LNCAP (cell line): Measurements from ENCODE around the gene FMO2.

Source experiments
- TF ChIP-seq, protein P1 (sequence below): fragments of 450-650 bp; IDR thresholded peaks from 2 replicates; pipeline ENCODE4 v1.5.1; 2017; ENCODE audit warnings: mild to moderate bottlenecking

The FMO2 gene

DNA sequence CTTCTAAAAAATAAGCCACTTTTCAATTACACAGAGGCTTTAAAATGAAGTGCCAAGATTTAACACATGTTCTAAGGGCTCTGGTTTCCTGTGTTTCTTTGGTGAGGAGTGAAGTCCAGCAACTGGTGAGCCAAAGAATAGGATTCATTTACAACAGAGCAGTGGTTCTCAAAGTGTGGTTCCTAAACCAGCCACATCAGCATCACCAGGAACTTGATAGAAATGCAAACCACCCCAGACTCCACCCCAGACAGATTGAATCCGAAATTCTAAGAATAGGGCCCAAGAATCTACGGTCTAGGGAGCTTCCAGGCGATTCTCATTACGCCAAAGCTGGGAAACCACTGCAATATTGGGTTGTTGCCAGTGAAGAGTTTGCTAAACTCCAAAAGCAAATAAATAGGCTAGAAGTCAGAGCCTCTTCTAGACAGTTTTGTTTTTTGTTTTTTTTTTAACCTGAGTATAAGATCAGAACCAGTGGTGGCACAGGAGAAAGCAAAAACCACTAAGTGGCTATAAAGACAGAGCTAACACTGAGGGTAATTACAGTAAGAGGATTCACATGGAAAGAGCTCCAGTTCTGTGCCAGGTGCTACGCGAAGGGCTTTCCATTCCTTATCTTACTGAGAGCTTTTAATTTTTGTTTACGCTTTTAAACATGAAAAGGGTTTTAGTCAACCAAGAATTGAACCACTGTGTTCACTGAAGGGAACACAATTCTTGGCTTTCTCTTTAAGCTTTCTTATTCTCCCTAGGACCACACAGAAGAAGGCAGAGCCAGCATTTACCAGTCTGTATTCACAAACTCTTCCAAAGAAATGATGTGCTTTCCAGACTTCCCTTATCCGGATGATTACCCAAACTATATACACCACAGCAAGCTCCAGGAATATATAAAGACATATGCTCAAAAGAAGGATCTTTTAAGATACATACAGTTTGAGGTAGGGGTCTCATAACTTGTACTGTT lies 42.4 kb upstream of the FMO2 start:
- TF ChIP-seq, protein P1, sequence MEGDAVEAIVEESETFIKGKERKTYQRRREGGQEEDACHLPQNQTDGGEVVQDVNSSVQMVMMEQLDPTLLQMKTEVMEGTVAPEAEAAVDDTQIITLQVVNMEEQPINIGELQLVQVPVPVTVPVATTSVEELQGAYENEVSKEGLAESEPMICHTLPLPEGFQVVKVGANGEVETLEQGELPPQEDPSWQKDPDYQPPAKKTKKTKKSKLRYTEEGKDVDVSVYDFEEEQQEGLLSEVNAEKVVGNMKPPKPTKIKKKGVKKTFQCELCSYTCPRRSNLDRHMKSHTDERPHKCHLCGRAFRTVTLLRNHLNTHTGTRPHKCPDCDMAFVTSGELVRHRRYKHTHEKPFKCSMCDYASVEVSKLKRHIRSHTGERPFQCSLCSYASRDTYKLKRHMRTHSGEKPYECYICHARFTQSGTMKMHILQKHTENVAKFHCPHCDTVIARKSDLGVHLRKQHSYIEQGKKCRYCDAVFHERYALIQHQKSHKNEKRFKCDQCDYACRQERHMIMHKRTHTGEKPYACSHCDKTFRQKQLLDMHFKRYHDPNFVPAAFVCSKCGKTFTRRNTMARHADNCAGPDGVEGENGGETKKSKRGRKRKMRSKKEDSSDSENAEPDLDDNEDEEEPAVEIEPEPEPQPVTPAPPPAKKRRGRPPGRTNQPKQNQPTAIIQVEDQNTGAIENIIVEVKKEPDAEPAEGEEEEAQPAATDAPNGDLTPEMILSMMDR = no peak

DNA sequence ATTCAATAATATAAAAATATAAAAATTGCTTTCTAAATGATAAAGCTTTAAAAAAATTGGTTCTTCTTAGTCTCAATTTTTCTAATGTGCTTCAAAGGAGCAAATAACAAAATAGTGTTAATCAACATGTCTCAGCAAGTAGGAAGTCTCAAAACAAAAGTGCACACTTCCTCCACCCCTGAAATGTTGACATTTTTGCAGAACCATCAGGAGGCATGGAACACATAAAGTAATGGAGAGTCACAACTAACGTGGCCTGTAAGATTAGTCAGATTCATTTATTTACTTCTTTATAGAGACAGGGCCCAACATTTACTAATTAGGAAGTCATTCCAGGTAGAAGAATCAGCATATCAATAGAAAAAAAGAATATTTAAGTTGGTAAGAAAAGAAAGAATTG lies 34.9 kb upstream of the FMO2 start:
- TF ChIP-seq, protein P1 = no peak

DNA sequence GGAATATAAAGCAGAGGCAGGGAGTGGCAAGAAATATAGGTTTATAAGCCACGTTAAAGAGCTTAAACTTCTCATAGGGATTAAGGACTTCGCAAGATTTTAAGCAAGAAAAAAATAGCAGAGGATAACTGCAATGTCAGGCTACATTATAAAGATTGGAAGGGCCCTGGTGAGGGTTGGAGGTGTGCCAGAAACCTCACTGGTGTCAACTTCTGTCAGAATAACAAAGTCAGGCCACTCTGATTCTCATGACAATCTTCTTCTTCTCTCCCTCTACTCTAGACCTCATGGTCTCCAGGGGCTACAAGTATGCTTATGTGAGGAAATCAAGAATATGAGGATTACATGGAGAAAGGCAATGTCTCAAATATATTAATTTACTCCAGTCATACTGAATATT lies 32.6 kb upstream of the FMO2 start:
- TF ChIP-seq, protein P1 = no peak

DNA sequence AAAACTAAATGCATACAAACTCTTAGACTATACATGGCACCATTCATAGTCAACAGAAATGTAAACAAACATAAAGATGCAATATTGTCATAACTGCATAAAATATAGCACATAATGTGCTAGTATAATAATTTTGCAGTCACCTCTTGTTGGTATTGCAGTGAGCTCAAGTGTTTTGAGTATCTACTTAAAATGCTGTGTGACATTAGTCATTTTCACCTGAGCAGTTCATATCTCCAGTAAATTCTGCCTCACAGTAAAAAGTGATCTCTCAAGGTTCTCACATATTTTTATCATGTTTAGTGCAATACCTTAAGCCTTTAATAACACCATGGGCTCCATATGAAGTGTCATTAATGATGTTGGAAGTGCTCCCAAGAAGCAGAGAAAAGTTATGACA lies 29.6 kb upstream of the FMO2 start:
- TF ChIP-seq, protein P1 = no peak

DNA sequence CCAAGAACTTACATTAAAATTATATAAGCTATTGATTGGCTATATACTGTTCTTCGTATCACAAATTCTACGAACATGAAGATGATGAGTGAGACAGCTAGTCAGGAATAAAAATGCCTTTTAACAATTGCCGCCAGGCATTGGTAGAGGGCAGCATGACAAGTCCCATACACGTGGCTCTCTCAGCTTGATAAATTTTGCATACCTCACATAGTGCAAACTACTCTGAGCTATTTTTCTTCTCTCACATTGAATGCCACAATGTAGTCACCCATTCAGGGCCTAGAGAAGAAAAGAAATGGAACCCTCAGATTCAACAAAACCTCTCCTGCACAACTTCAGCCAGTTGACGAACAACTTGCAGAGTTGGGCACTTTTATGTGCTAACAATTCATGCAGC lies 27.0 kb upstream of the FMO2 start:
- TF ChIP-seq, protein P1 = no peak

DNA sequence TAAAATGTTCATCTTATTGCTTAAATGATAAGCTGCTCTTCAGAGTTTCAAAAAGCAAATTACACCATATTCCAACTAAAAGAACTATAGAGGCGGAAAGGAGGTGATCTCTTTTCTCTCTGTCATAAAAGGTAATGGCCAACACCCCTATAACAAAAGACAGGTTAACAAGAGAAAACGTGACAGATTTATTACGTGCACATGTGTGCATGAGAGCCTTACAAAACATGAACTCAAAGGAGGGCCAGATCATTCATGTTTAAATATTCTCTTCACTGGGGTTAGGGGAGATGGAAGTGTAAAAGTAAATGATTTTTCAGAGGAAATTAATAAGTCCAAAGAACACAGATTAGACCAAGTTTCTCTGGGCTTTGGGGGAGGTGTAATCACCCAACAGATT lies 26.5 kb upstream of the FMO2 start:
- TF ChIP-seq, protein P1 = no peak

DNA sequence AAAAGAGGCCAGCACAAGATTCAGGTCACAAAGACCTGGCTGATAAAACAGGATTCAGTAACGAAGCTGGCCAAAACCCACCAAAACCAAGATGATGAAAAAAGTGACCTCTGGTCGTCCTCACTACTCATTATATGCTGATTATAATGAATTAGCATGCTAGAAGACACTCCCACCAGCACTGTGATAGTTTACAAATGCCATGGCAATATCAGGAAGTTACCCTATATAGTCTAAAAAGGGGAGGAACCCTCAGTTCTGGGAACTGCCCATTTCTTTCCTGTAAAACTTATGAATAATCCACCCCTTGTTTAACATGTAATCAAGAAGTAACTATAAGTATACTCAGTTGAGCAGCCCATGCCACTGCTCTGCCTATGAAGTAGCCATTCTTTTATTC lies 26.0 kb upstream of the FMO2 start:
- TF ChIP-seq, protein P1 = no peak
